Astrocyte of the spinal cord (primary cell): ENCODE results near the gene RBM42.

Source experiments
- DNase-seq: peaks from one replicate; pipeline ENCODE4 v3.0.0; 2011; ENCODE audit warnings: low read depth, low spot score
- H3K4me3 ChIP-seq: 2 replicates; pipeline ENCODE4 v1.5.1; 2011; ENCODE audit warnings: low read depth, mild to moderate bottlenecking, low read length, moderate library complexity
- CTCF ChIP-seq: IDR thresholded peaks from 2 replicates; pipeline ENCODE4 v1.5.1; 2012; ENCODE audit warnings: low read depth, mild to moderate bottlenecking, low read length, inconsistent platforms
- in situ Hi-C: cut with HindIII; loops from 2 replicates; pipeline ENCODE4 v1.10.0; 2017; ENCODE audit warnings: low sequenced_read_pairs

RBM42 gene

GRCh38 chr19:35620001-35620400 lies 8.8 kb upstream of the RBM42 start:
- TF ChIP-seq CTCF = no peak
- no peak overlapping the region for H3K4me3 ChIP-seq
- DNase-seq = no peak
- in situ Hi-C loops = no loop called here

GRCh38 chr19:35621708-35622107 lies 7.1 kb upstream of the RBM42 start:
- no peak for TF ChIP-seq CTCF
- no peak overlapping the region for H3K4me3 ChIP-seq
- DNase-seq = no peak
- in situ Hi-C loops = no loop called here

GRCh38 chr19:35622750-35623149 lies 6.1 kb upstream of the RBM42 start:
- no peak for TF ChIP-seq CTCF
- in situ Hi-C loops = no loop called here
- DNase-seq = no peak
- no peak overlapping the region for H3K4me3 ChIP-seq

GRCh38 chr19:35623327-35624010 lies 5.4 kb upstream of the RBM42 start:
- no peak for TF ChIP-seq CTCF
- DNase-seq = no peak
- no peak overlapping the region for H3K4me3 ChIP-seq
- in situ Hi-C loops = no loop called here

- in situ Hi-C loops = no loop called here
- no peak for DNase-seq
- no peak for TF ChIP-seq CTCF
- H3K4me3 ChIP-seq = peak overlapping the region; percentile 95
Measured at GRCh38 chr19:35628264-35628564, 622 bp upstream of the RBM42 start.

- TF ChIP-seq CTCF = no peak
- in situ Hi-C loops = no loop called here
- H3K4me3 ChIP-seq = peak overlapping the region; percentile 95
- DNase-seq = no peak
Measured at GRCh38 chr19:35629332-35629633, 447 bp downstream of the RBM42 start.
